ENCODE data around the gene CDADC1.

The CDADC1 gene

GRCh38 chr13:49247643-49248621, at the start of gene CDADC1:
CDADC1 (plus strand) TSS chr13:49247925; CDS start chr13:49248038, 113 bp downstream.
- DNase-seq, result peak; percentile 63 to 77 (median 68)

DNA sequence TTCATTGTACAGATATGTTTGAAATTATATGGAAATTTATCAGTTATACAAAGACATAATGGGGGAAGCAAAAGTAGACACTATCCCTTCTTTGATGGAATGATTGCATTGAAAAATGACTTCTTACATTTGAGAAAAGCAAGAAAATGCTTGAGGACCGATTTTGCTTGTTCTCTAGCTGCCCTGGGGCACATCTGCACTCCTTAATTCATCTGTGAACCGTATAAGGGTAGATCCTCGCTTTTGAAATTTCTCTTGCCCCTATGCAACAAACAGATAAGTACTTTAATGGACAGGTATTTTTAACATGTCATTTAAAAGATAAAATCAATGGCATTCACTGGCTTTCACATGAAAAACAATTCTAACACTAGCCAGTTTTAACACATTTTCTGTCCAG, 41.1 kb upstream of the CDADC1 start:
- DNase-seq, result no peak

GRCh38 chr13:49208619-49209018, 39.1 kb upstream of the CDADC1 start:
- no peak for DNase-seq

DNA sequence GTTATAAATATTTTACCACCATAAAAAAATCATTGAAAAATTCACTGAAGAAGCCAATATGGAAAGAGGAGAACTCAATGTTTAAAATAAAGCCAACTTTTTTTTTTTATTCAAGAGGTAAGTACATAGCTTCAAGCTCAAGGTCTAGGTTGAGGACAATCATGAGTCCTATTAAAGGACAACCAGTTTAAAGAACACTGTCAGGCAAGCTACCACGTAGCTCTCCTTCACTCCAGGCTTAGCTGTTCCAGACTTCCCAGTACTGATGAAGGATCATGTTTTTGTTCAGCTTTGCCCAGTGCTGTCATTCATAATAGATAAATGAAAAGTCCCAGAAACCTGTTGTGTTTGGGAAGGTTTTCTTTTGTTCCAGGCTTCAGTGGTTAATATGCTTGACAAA, 37.6 kb upstream of the CDADC1 start:
- DNase-seq, result no peak

GRCh38 chr13:49210669-49211068, 37.1 kb upstream of the CDADC1 start:
- no peak for DNase-seq

- DNase-seq, result no peak
Observed at GRCh38 chr13:49213539-49213938, 34.2 kb upstream of the CDADC1 start.

GRCh38 chr13:49213997-49214916, 33.5 kb upstream of the CDADC1 start:
- DNase-seq, result no peak

DNA sequence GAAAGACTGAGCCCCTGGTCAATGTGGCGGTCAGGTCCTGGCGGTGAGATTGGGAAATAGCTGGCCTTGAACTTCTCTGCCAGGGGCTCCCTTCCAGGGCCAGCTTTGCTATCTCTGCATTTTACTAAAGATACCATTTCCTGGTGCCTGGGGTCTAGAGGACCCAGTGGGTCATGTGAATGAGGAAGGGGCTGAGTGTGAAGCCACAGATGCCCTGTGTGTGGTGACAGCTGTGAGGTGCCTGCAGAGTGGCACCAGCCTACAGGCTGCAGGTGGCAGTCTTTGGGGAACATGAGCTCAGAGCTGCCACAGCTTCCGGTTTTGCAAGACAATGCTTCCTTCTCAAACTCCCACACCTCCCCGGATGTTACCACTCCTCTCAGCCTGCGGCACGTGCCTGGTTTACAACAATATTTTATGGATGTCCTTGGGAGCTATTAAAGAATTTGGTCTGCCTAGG, 32.8 kb upstream of the CDADC1 start:
- peak in 1 of 4 experiments; percentile 9 for DNase-seq

DNA sequence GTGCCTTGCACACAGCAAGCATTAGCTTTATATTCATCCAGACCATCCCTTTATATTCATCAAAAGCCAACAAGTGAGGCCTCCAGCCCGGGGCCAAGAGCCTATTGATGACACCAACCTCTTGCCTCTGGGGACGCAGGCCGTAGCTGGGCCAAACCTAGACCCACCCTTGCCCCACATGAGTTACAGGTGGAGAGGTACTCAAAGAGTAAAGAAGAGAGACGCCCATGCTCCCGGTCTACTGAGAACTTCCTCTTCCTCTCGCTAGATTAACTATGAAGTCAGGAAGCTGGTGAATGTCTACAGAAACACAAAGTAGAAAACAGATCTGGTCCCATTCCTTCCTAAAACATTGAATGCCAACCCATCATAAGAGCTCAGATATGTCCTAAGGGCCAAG, 31.4 kb upstream of the CDADC1 start:
- no peak for DNase-seq

- DNase-seq, result no peak
Observed at GRCh38 chr13:49217962-49218492, 29.7 kb upstream of the CDADC1 start.

GRCh38 chr13:49218493-49219051, 29.2 kb upstream of the CDADC1 start:
- no peak for DNase-seq

DNA sequence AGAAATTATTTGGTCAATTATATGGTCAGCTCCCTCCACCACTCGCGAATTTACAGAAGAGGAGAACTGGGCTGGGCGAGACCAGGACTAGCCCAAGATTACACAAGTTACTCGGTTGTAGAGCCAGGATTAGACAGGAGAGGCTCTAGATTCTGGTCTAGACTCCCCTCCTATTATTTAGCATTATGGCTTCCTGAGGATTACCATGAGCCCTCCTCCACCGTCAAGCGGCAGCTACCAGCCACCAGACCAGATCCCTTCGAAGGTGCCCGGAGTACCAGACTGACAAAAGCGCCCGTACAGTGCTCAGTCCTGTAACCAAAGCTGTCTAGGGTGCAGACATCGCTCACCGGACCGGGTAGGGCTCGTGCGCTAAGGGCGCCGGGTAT, 28.1 kb upstream of the CDADC1 start:
- DNase-seq, result no peak

DNA sequence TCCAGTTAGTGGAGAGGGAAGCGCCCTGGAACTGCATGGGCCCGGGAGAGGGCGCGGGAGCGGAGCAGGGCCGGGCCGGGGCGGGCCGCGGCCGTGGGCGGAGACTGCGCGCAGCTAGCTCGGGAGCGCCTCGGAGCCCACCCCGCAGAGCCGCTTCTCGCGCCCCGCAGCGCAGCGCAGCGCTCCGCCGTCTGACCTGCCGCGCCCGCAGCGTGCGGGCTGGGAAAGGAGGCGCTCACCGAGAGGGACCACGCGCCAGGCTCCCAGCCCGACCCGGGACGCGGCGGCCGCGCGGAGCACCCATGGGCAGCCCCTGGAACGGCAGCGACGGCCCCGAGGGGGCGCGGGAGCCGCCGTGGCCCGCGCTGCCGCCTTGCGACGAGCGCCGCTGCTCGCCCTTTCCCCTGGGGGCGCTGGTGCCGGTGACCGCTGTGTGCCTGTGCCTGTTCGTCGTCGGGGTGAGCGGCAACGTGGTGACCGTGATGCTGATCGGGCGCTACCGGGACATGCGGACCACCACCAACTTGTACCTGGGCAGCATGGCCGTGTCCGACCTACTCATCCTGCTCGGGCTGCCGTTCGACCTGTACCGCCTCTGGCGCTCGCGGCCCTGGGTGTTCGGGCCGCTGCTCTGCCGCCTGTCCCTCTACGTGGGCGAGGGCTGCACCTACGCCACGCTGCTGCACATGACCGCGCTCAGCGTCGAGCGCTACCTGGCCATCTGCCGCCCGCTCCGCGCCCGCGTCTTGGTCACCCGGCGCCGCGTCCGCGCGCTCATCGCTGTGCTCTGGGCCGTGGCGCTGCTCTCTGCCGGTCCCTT, 27.5 kb upstream of the CDADC1 start, which contains the start of gene MLNR:
Gene MLNR, plus strand, starts transcription at position 303 of the 820 bp plus-strand sequence. Its CDS starts 0 bp downstream, at position 303.
- peak in 1 of 4 experiments; percentile 20 for DNase-seq

GRCh38 chr13:49220856-49221589, 26.7 kb upstream of the CDADC1 start:
- no peak for DNase-seq

DNA sequence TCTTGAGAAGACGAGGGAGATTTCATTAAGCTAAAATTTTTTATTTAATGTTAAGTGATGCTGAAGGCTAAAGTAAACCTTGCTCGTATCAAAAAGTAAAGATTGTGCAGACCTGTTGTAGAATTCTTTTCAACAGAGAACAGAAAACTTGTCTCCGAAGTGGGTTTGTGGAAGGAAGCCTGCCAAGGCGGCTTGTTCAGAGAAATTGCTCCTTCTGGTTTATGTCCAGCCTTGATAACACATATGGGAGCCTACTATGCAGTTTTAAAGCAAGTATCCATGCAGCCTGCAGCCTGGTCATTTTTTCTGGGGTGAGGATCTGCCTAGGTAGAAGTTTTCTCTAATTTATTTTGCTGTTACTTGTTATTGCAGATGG, 26.1 kb upstream of the CDADC1 start:
- DNase-seq, result no peak

- no peak for DNase-seq
Observed at GRCh38 chr13:49225223-49226042, 22.3 kb upstream of the CDADC1 start.

DNA sequence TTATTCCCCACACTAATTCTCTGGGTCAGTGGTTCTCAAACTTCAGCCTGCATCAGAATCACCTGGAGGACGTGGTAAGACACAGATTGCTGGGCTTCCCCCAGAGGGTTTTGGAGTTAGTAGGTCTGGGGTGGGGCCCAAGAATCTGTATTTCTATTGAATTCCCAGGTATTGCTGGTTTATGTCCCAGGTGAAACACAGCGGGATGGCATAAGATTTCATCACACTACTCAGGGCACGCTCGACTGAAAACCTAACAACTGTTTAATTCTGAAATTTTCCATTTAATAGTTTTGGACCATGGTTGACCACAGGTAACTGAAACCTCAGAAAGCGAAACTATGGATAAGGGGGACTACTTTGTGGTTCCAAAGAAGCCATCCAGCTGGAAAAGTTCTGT, 21.1 kb upstream of the CDADC1 start:
- no peak for DNase-seq

DNA sequence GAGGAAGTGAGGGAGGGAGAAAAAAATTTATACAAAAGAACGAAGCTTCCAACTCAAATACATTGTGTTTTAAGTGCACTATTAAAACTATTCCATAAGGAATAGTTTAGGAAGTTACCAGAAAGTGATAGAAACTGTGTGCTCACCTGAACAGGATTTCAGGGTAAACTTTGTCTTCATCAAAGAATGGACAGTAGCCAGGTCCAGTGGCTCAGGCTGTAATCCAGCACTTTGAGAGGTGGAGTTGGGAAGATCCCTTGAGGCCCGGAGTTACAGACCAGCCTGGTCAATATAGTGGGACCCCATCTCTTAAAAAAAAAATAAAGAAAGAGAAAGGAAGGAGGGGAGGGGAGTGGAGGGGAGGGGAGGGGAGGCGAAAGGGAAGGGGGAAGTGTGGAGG, 13.0 kb upstream of the CDADC1 start:
- no peak for DNase-seq

DNA sequence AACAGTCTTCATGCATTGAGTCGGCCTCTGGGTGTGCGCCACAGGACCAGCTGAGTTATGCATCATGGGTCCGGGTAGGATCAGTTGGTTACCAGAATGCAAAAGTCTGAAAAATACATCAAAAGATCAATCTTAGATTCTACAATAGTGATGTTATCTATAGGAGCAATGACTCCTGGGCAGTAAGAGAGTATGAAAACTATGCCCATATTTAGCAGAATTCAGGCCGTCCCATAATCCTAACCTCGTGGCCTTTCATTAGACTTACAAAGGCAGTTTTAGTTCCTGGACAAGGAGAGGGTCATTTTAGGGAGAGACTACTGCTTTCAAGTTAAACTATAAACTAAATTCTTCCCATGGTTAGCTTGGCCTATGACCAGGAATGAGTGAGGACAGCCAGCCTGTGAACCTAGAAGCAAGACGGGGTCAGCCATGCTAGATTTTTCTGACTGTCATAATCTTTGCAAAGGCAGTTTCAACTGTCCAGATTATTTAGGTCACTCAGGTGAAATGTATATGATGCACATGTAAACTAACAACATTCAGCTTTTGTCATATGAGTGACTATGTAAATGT, 11.8 kb upstream of the CDADC1 start:
- no peak for DNase-seq

DNA sequence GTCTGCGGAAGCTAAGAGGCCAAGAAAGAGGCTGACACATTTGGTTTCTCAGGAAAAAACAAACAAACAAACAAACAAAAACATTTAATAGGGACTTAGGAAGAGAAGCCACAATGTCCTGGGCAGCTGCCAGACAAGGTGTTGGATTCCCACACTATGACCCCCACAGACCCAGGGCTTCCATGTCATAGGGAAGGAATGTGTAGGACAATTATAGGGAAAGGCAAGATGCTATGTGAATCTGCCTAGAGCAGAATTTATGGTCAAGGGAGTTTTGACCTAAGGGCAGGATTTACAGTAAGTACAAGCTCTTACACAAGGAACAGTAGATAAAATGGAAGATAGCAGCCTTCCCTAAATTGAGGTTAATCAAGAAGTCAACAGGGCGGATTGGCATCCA, 9.1 kb upstream of the CDADC1 start:
- no peak for DNase-seq
